ENCODE results near the gene COL8A2.

The COL8A2 gene

GRCh38 chr1:36139521-36139920 is 14.5 kb upstream of the COL8A2 start:
- POLR2A ChIA-PET: interaction anchor here (1.8 to 2.0 kb wide), 2 partner anchors 10 to 84 kb away, joined by 5 read pairs; partner anchors contain the start of genes THRAP3 and TRAPPC3
- no peak for TF ChIP-seq NFRKB (IDR thresholded peaks at IDR 0.05)
- no peak for TF ChIP-seq FOXA1 (IDR thresholded peaks at IDR 0.05)
- TF ChIP-seq SP1 (IDR thresholded peaks at IDR 0.05): no peak
- no peak for TF ChIP-seq CTBP1 (IDR thresholded peaks at IDR 0.05; ENCODE audit: borderline replicate concordance)
- no peak for TF ChIP-seq ARNT (IDR thresholded peaks at IDR 0.05)
- TF ChIP-seq HDGF (IDR thresholded peaks at IDR 0.05; ENCODE audit: borderline replicate concordance): no peak
- no peak for TF ChIP-seq BHLHE40 (IDR thresholded peaks at IDR 0.05; ENCODE audit: borderline replicate concordance)
- no peak for TF ChIP-seq LEF1 (IDR thresholded peaks at IDR 0.05; ENCODE audit: borderline replicate concordance)
- no peak for TF ChIP-seq L3MBTL2 (conservative IDR thresholded peaks at IDR 0.05)
- no peak for TF ChIP-seq TARDBP (IDR thresholded peaks at IDR 0.05)
- TF ChIP-seq SUZ12 (IDR thresholded peaks at IDR 0.05): no peak
- TF ChIP-seq FOXK2 (IDR thresholded peaks at IDR 0.05): no peak
- TF ChIP-seq PKNOX1 (IDR thresholded peaks at IDR 0.05): no peak
- TF ChIP-seq ZNF384 (IDR thresholded peaks at IDR 0.05): no peak
- TF ChIP-seq ELF4 (IDR thresholded peaks at IDR 0.05): no peak
- no peak for TF ChIP-seq FOXM1 (IDR thresholded peaks at IDR 0.05; ENCODE audit: borderline replicate concordance)
- no peak for DNase-seq (ENCODE audit: extremely low spot score)
- CTCF ChIA-PET: interaction anchor here (2.6 kb wide), 1 partner anchor 10 kb away, joined by 7 read pairs; the partner anchor contains the start of gene TRAPPC3

- TF ChIP-seq FOXK2 (IDR thresholded peaks at IDR 0.05) (no peak), ZNF384 (IDR thresholded peaks at IDR 0.05) (no peak), CTBP1 (IDR thresholded peaks at IDR 0.05; ENCODE audit: borderline replicate concordance) (no peak), BHLHE40 (IDR thresholded peaks at IDR 0.05; ENCODE audit: borderline replicate concordance) (no peak), HDGF (IDR thresholded peaks at IDR 0.05; ENCODE audit: borderline replicate concordance) (no peak), FOXM1 (IDR thresholded peaks at IDR 0.05; ENCODE audit: borderline replicate concordance) (no peak), SUZ12 (IDR thresholded peaks at IDR 0.05) (no peak), TARDBP (IDR thresholded peaks at IDR 0.05) (no peak)
- ChIA-PET CTCF (interaction anchor here (0.8 kb wide), 1 partner anchor 390 kb away, joined by 3 read pairs; no protein-coding TSS in a partner anchor), POLR2A (no interaction called here)
- no peak for DNase-seq (ENCODE audit: extremely low spot score)
Observed at GRCh38 chr1:36137776-36138175, 12.8 kb upstream of the COL8A2 start.

GRCh38 chr1:36137226-36137625 is 12.2 kb upstream of the COL8A2 start:
- TF ChIP-seq SP1 (IDR thresholded peaks at IDR 0.05): no peak
- no peak for TF ChIP-seq ZNF384 (IDR thresholded peaks at IDR 0.05)
- no peak for TF ChIP-seq ARNT (IDR thresholded peaks at IDR 0.05)
- TF ChIP-seq NFRKB (IDR thresholded peaks at IDR 0.05): no peak
- no peak for TF ChIP-seq SUZ12 (IDR thresholded peaks at IDR 0.05)
- no peak for TF ChIP-seq FOXM1 (IDR thresholded peaks at IDR 0.05; ENCODE audit: borderline replicate concordance)
- TF ChIP-seq LEF1 (IDR thresholded peaks at IDR 0.05; ENCODE audit: borderline replicate concordance): no peak
- TF ChIP-seq FOXA1 (IDR thresholded peaks at IDR 0.05): no peak
- TF ChIP-seq ELF4 (IDR thresholded peaks at IDR 0.05): no peak
- TF ChIP-seq BHLHE40 (IDR thresholded peaks at IDR 0.05; ENCODE audit: borderline replicate concordance): no peak
- no peak for TF ChIP-seq HDGF (IDR thresholded peaks at IDR 0.05; ENCODE audit: borderline replicate concordance)
- no peak for TF ChIP-seq TARDBP (IDR thresholded peaks at IDR 0.05)
- no peak for TF ChIP-seq CTBP1 (IDR thresholded peaks at IDR 0.05; ENCODE audit: borderline replicate concordance)
- no peak for TF ChIP-seq L3MBTL2 (conservative IDR thresholded peaks at IDR 0.05)
- TF ChIP-seq FOXK2 (IDR thresholded peaks at IDR 0.05): no peak
- TF ChIP-seq PKNOX1 (IDR thresholded peaks at IDR 0.05): no peak
- POLR2A ChIA-PET: no interaction called here
- DNase-seq (ENCODE audit: extremely low spot score): no peak
- CTCF ChIA-PET: interaction anchor here (0.8 to 3.3 kb wide), 2 partner anchors 36 to 390 kb away, joined by 3 to 26 read pairs; no protein-coding TSS in a partner anchor

GRCh38 chr1:36136535-36136934 is 11.5 kb upstream of the COL8A2 start:
- POLR2A ChIA-PET: interaction anchor here (1.2 kb wide), 1 partner anchor 13 kb away, joined by 6 read pairs; the partner anchor contains the start of gene TRAPPC3
- TF ChIP-seq TARDBP (IDR thresholded peaks at IDR 0.05): no peak
- no peak for TF ChIP-seq FOXM1 (IDR thresholded peaks at IDR 0.05; ENCODE audit: borderline replicate concordance)
- TF ChIP-seq NFRKB (IDR thresholded peaks at IDR 0.05): no peak
- TF ChIP-seq ELF4 (IDR thresholded peaks at IDR 0.05): no peak
- TF ChIP-seq FOXA1 (IDR thresholded peaks at IDR 0.05): no peak
- no peak for TF ChIP-seq ZNF384 (IDR thresholded peaks at IDR 0.05)
- TF ChIP-seq SUZ12 (IDR thresholded peaks at IDR 0.05): no peak
- TF ChIP-seq HDGF (IDR thresholded peaks at IDR 0.05; ENCODE audit: borderline replicate concordance): no peak
- DNase-seq (ENCODE audit: extremely low spot score): no peak
- CTCF ChIA-PET: interaction anchor here (0.6 to 3.3 kb wide), 2 partner anchors 36 to 134 kb away, joined by 7 to 26 read pairs; no protein-coding TSS in a partner anchor

GRCh38 chr1:36135796-36136195 is 10.8 kb upstream of the COL8A2 start:
- ChIA-PET CTCF (interaction anchor here (0.6 to 3.3 kb wide), 6 partner anchors 19 to 133 kb away, joined by 5 to 26 read pairs (median 14); partner anchors contain the start of gene THRAP3), POLR2A (interaction anchor here (1.2 kb wide), 1 partner anchor 13 kb away, joined by 6 read pairs; the partner anchor contains the start of gene TRAPPC3)
- TF ChIP-seq TARDBP (IDR thresholded peaks at IDR 0.05): no peak
- DNase-seq (ENCODE audit: extremely low spot score): no peak

GRCh38 chr1:36135330-36135667 is 10.3 kb upstream of the COL8A2 start:
- no peak for DNase-seq (ENCODE audit: extremely low spot score)
- POLR2A ChIA-PET: interaction anchor here (1.0 kb wide), 1 partner anchor 14 kb away, joined by 5 read pairs; the partner anchor contains the start of gene TRAPPC3
- CTCF ChIA-PET: interaction anchor here (0.6 to 3.3 kb wide), 18 partner anchors 14 to 627 kb away, joined by 3 to 26 read pairs (median 5); partner anchors contain the start of genes THRAP3 and TRAPPC3
- no peak for TF ChIP-seq FOXA1 (IDR thresholded peaks at IDR 0.05)
- no peak for TF ChIP-seq TARDBP (IDR thresholded peaks at IDR 0.05)
- TF ChIP-seq SP1 (IDR thresholded peaks at IDR 0.05): no peak
- no peak for TF ChIP-seq ARNT (IDR thresholded peaks at IDR 0.05)
- TF ChIP-seq L3MBTL2 (conservative IDR thresholded peaks at IDR 0.05): no peak
- no peak for TF ChIP-seq PKNOX1 (IDR thresholded peaks at IDR 0.05)
- no peak for TF ChIP-seq BHLHE40 (IDR thresholded peaks at IDR 0.05; ENCODE audit: borderline replicate concordance)
- no peak for TF ChIP-seq FOXM1 (IDR thresholded peaks at IDR 0.05; ENCODE audit: borderline replicate concordance)
- TF ChIP-seq HDGF (IDR thresholded peaks at IDR 0.05; ENCODE audit: borderline replicate concordance): no peak
- no peak for TF ChIP-seq FOXK2 (IDR thresholded peaks at IDR 0.05)
- TF ChIP-seq ZNF384 (IDR thresholded peaks at IDR 0.05): no peak
- TF ChIP-seq SUZ12 (IDR thresholded peaks at IDR 0.05): no peak
- no peak for TF ChIP-seq NFRKB (IDR thresholded peaks at IDR 0.05)
- no peak for TF ChIP-seq ELF4 (IDR thresholded peaks at IDR 0.05)
- TF ChIP-seq CTBP1 (IDR thresholded peaks at IDR 0.05; ENCODE audit: borderline replicate concordance): no peak
- no peak for TF ChIP-seq LEF1 (IDR thresholded peaks at IDR 0.05; ENCODE audit: borderline replicate concordance)
